Testis (tissue), 3 donors: Measurements from ENCODE around the gene PALM. TPM values are rescaled to one million over a fixed set of nuclear protein-coding genes. Genes with fewer than 3 reads are reported as not detected.

Experiments
- DNase-seq: peaks from one replicate; pipeline ENCODE4 v3.0.0-alpha.2; 2019
- H3K27ac ChIP-seq, 2 donors: fragments of 200-600 bp; sonication (generic); one replicate each; pipeline ENCODE4 v1.5.1; 2019
- H3K27me3 ChIP-seq: fragments of 200-600 bp; sonication (generic); one replicate; pipeline ENCODE4 v1.5.1; 2019
- H3K36me3 ChIP-seq: fragments of 200-600 bp; sonication (generic); one replicate; pipeline ENCODE4 v1.5.1; 2017; ENCODE audit warnings: low read depth; ENCODE audit errors: missing control alignments
- H3K4me1 ChIP-seq: fragments of 200-600 bp; sonication (generic); one replicate; pipeline ENCODE4 v1.5.1; 2019
- H3K4me3 ChIP-seq, 2 donors: fragments of 200-600 bp; sonication (generic); one replicate each; pipeline ENCODE4 v1.5.1; 2017 to 2019
- H3K9me3 ChIP-seq: fragments of 200-600 bp; sonication (generic); one replicate; pipeline ENCODE4 v1.5.1; 2017
- CTCF ChIP-seq, 3 experiments: fragments of 450-650 bp in 2 of 3; fragments of 200-600 bp in 1 of 3; sonication (generic) in 1 of 3; IDR thresholded peaks; one replicate each; pipeline ENCODE4 v1.5.1; 2016 to 2019; ENCODE audit warnings: antibody characterized with exemption in 3 of 3, mild to moderate bottlenecking in 2 of 3, moderate library complexity in 1 of 3
- POLR2A ChIP-seq: fragments of 450-650 bp; IDR thresholded peaks from one replicate; pipeline ENCODE4 v1.6.1; 2017; ENCODE audit warnings: antibody characterized with exemption, mild to moderate bottlenecking, moderate library complexity
- WGBS, 2 donors: methylation state at CpG; one replicate each; pipeline ENCODE4 v1.1.5; 2018; 5-methylcytosine and 5-hydroxymethylcytosine counted together
- intact Hi-C: fragments of 100-400 bp; cut with DNase I; formaldehyde crosslinking; loops from one replicate; pipeline ENCODE4 v1.15.1; 2023; ENCODE audit warnings: low total_unique reads
- polyA plus RNA-seq: library from polyadenylated mRNA; stranded (reverse); fragments of 350-450 nt; fragmentation: Illumina TruSeq; extraction: RNeasy Lipid Tissue Mini Kit (QIAGEN cat#74804); gene quantifications from one replicate; pipeline ENCODE4 v1.2.3, GENCODE V29; 2014; ENCODE audit warnings: low read depth, low replicate concordance; ENCODE audit not compliant: insufficient read depth
- total RNA-seq, 2 donors: library from RNA; depleted of rRNA; stranded (reverse); fragments of >200 nt; gene quantifications; one replicate each; pipeline ENCODE4 v1.2.3, GENCODE V29; 2016

PALM gene
- total and polyA plus RNA-seq, 3 donors from 2014 or later: 35.5 to 47.8 (median 46.4) TPM

GRCh38 chr19:670609-671075 lies 38.1 kb upstream of the PALM start:
- intact Hi-C loops: no loop called here
- Histone ChIP-seq H3K4me1 (peaks cover 21% of the 10 kb centered on the region), H3K27me3 (no peaks in the 10 kb centered on the region), H3K9me3 (no peaks in the 10 kb centered on the region), H3K27ac (no peak overlapping the region), H3K4me3 (no peak overlapping the region), H3K36me3 (no peaks in the 10 kb centered on the region)
- no peak for TF ChIP-seq CTCF (IDR thresholded peaks at IDR 0.05)
- TF ChIP-seq POLR2A: no peak
- DNase-seq: no peak
- WGBS, 2 donors: 67 to 89% methylated on average over 5 to 9 of the region's 9 CpGs

GRCh38 chr19:674282-675151 lies 34.2 kb upstream of the PALM start:
- Histone ChIP-seq H3K27ac (peak overlapping the region; percentile 44 to 86), H3K9me3 (no peaks in the 10 kb centered on the region), H3K27me3 (no peaks in the 10 kb centered on the region), H3K36me3 (no peaks in the 10 kb centered on the region), H3K4me1 (peaks cover 43% of the 10 kb centered on the region), H3K4me3 (no peak overlapping the region)
- intact Hi-C loops: no loop called here
- DNase-seq: peak; percentile 62
- WGBS, 2 donors: 27 to 45% methylated on average over 31 to 38 of the region's 38 CpGs
- no peak for TF ChIP-seq POLR2A
- no peak for TF ChIP-seq CTCF (IDR thresholded peaks at IDR 0.05)

- 4 to 13% methylated on average over 12 to 18 of the region's 31 CpGs for WGBS, 2 donors
- Histone ChIP-seq H3K36me3 (no peaks in the 10 kb centered on the region), H3K9me3 (no peaks in the 10 kb centered on the region), H3K4me3 (peak overlapping the region; percentile 51 to 52), H3K27me3 (no peaks in the 10 kb centered on the region), H3K27ac (peak overlapping the region in 1 of 2 donors; percentile 86), H3K4me1 (peaks cover 44% of the 10 kb centered on the region)
- DNase-seq: no peak
- TF ChIP-seq CTCF (IDR thresholded peaks at IDR 0.05) (no peak), POLR2A (no peak)
- intact Hi-C loops: no loop called here
These were observed 32.8 kb upstream of the PALM start for GRCh38 chr19:676007-676338.

- H3K36me3 ChIP-seq: no peaks in the 10 kb centered on the region
- WGBS, 2 donors: 2 to 7% methylated on average over 11 to 37 of the region's 63 CpGs
- no peak for DNase-seq
- H3K9me3 ChIP-seq: no peaks in the 10 kb centered on the region
- no peaks in the 10 kb centered on the region for H3K27me3 ChIP-seq
- intact Hi-C loops: no loop called here
- H3K4me1 ChIP-seq: peaks cover 44% of the 10 kb centered on the region
- no peak for TF ChIP-seq CTCF (IDR thresholded peaks at IDR 0.05)
- H3K27ac ChIP-seq: peak within 1 kb of the TSS; percentile 69 to 86
- H3K4me3 ChIP-seq: peak within 1 kb of the TSS; percentile 51 to 52
These were observed 32.2 kb upstream of the PALM start, which contains the start of gene FSTL3 for GRCh38 chr19:676339-677105. Gene FSTL3, plus strand, starts transcription at chr19:676392. Its CDS starts 32 bp downstream, at chr19:676424.
